DND-41 (cell line): ENCODE measurements around the gene CCDC148.

Experiments used
- ATAC-seq: fragments of 200-7000 bp; cut with Tn5 transposase; 3 replicates; pipeline ENCODE4 v1.9.1; 2021; ENCODE audit warnings: low read depth; ENCODE audit not compliant: insufficient read depth
- DNase-seq: peaks from one replicate; pipeline ENCODE4 v3.0.0-alpha.2; 2020
- H2AFZ ChIP-seq: 2 replicates; pipeline ENCODE4 v1.6.0; 2012; ENCODE audit warnings: low read depth, low read length
- H3K27ac ChIP-seq: 2 replicates; pipeline ENCODE4 v1.5.1; 2012; ENCODE audit warnings: low read length, inconsistent platforms
- H3K27me3 ChIP-seq: fragments of 200-600 bp; sonication (generic); 2 replicates; pipeline ENCODE4 v1.6.0; 2012; ENCODE audit warnings: low read length, mild to moderate bottlenecking, inconsistent platforms; ENCODE audit not compliant: insufficient read depth, poor library complexity
- H3K36me3 ChIP-seq: 2 replicates; pipeline ENCODE4 v1.5.1; 2012; ENCODE audit warnings: low read length, inconsistent platforms; ENCODE audit not compliant: insufficient read depth
- H3K4me1 ChIP-seq: 2 replicates; pipeline ENCODE4 v1.5.1; 2012; ENCODE audit warnings: mild to moderate bottlenecking, low read length; ENCODE audit not compliant: insufficient read depth
- H3K4me2 ChIP-seq: 2 replicates; pipeline ENCODE4 v1.6.0; 2012; ENCODE audit warnings: mild to moderate bottlenecking, moderate library complexity, low read length, inconsistent platforms; ENCODE audit not compliant: insufficient read depth
- H3K4me3 ChIP-seq, 2 experiments: fragments of 200-600 bp in 1 of 2; shearing (Covaris generic) in 1 of 2; 2 replicates each; pipeline ENCODE4 v1.5.1; 2012 to 2016; ENCODE audit warnings: inconsistent platforms in 2 of 2, low read length in 2 of 2, mild to moderate bottlenecking in 2 of 2, low read depth in 1 of 2, moderate library complexity in 1 of 2
- H3K79me2 ChIP-seq: 2 replicates; pipeline ENCODE4 v1.6.0; 2012; ENCODE audit warnings: low read length, inconsistent platforms; ENCODE audit not compliant: insufficient read depth
- H3K9ac ChIP-seq: 2 replicates; pipeline ENCODE4 v1.6.0; 2012; ENCODE audit warnings: low read depth, mild to moderate bottlenecking, inconsistent platforms, low read length, moderate library complexity
- H3K9me3 ChIP-seq: 2 replicates; pipeline ENCODE4 v1.5.1; 2012; ENCODE audit warnings: low read length, moderate library complexity, mild to moderate bottlenecking, inconsistent platforms; ENCODE audit not compliant: insufficient read depth, severe bottlenecking
- H4K20me1 ChIP-seq: 2 replicates; pipeline ENCODE4 v1.6.0; 2012; ENCODE audit warnings: low read length; ENCODE audit not compliant: insufficient read depth
- CTCF ChIP-seq: IDR thresholded peaks from 2 replicates; pipeline ENCODE4 v1.5.1; 2012; ENCODE audit warnings: borderline replicate concordance, low read length, moderate library complexity, mild to moderate bottlenecking; ENCODE audit not compliant: poor library complexity, severe bottlenecking; ENCODE audit errors: extremely low read depth
- EZH2 ChIP-seq: IDR thresholded peaks from 3 replicates; pipeline ENCODE4 v1.6.1; 2012; ENCODE audit warnings: borderline replicate concordance, low read depth, mild to moderate bottlenecking, moderate library complexity, low read length, inconsistent platforms; ENCODE audit not compliant: severe bottlenecking

Gene CCDC148

GRCh38 chr2:158130832-158131473, 325.6 kb downstream of the CCDC148 start:
- no peak for TF ChIP-seq CTCF
- TF ChIP-seq EZH2: no peak
- DNase-seq (no peak), ATAC-seq (no peak)
- Histone ChIP-seq H3K36me3 (no peaks in the 10 kb centered on the region), H3K79me2 (no peaks in the 10 kb centered on the region), H3K9me3 (no peaks in the 10 kb centered on the region), H3K4me1 (no peaks in the 10 kb centered on the region), H4K20me1 (no peaks in the 10 kb centered on the region), H3K9ac (no peak overlapping the region), H3K27me3 (peaks cover 4% of the 10 kb centered on the region), H3K27ac (no peak overlapping the region), H2AFZ (no peak overlapping the region), H3K4me3 (no peak overlapping the region), H3K4me2 (no peak overlapping the region)

- Histone ChIP-seq H3K9ac (no peak overlapping the region), H3K4me3 (no peak overlapping the region)
These were observed 327.5 kb downstream of the CCDC148 start for GRCh38 chr2:158129037-158129436.

DNA sequence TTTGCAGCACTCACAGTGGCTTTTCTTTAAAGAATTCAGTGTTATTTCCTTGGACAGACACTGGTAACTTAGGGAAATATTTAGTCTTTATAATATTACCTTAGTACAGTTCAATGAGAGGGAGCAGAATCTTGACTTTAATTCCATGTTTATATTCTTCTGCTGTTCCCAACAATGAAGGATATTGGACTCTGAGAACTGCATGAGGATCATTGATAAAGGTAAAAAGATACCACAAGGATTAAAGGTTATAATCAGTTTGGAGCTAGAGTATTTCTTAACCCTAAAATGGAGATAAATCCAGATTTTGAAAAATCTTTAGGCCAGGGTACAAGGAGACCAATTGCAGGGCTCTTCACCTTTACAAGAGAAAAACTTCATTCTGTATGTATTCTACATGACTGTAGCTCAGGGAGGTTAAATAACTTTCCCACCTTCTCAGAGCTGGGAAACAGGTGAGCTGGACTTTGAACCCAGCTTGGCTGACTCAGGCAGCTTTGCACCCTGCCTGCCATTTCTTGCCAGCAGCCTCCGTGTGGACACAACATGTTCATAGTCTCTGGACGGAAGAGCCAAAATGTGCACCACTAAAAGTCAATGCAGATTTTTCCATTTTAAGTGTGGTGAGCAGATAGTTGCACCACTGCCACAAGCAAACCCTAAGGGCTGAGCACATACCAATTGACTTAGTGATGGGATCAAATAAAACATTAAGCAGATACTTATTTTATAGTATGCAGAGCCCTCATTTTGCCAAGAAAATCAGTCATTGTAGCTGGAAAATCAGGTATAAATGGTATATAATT, 328.2 kb downstream of the CCDC148 start:
- Histone ChIP-seq H3K36me3 (no peaks in the 10 kb centered on the region), H3K4me1 (no peaks in the 10 kb centered on the region), H3K4me2 (no peak overlapping the region), H4K20me1 (no peaks in the 10 kb centered on the region), H3K4me3 (no peak overlapping the region), H3K9ac (no peak overlapping the region), H3K27ac (no peak overlapping the region), H3K27me3 (peaks cover 4% of the 10 kb centered on the region), H3K79me2 (no peaks in the 10 kb centered on the region), H3K9me3 (no peaks in the 10 kb centered on the region), H2AFZ (no peak overlapping the region)
- DNase-seq: no peak
- TF ChIP-seq EZH2 (no peak), CTCF (no peak)
- no peak for ATAC-seq

More at GRCh38 chr2:158129037-158129436, 327.5 kb downstream of the CCDC148 start:
- DNase-seq: no peak
- Histone ChIP-seq H3K27me3 (peaks cover 4% of the 10 kb centered on the region), H3K4me1 (no peaks in the 10 kb centered on the region), H3K27ac (no peak overlapping the region), H3K36me3 (no peaks in the 10 kb centered on the region), H2AFZ (no peak overlapping the region), H3K4me2 (no peak overlapping the region), H4K20me1 (no peaks in the 10 kb centered on the region), H3K79me2 (no peaks in the 10 kb centered on the region), H3K9me3 (no peaks in the 10 kb centered on the region)
- ATAC-seq: no peak
- TF ChIP-seq EZH2: no peak
- no peak for TF ChIP-seq CTCF
